Ovary (tissue), 9 donors: ENCODE measurements around the gene IKZF1. TPM values are rescaled to one million over a fixed set of nuclear protein-coding genes. Genes with fewer than 3 reads are reported as not detected.

Source experiments
- DNase-seq, 5 donors: peaks; one replicate each; pipeline ENCODE4 v3.0.0-alpha.2; 2019 to 2020
- H3K27ac ChIP-seq, 2 donors: fragments of 200-600 bp; one replicate each; pipeline versions ENCODE4 v1.5.1 to v1.8.0; 2019 to 2022
- H3K27me3 ChIP-seq: fragments of 200-600 bp; one replicate; pipeline ENCODE4 v1.8.0; 2022
- H3K36me3 ChIP-seq: fragments of 200-600 bp; sonication (generic); one replicate; pipeline ENCODE4 v1.5.1; 2019
- H3K4me1 ChIP-seq: one replicate; pipeline ENCODE4 v1.8.1; 2013; ENCODE audit warnings: mild to moderate bottlenecking, moderate library complexity; ENCODE audit not compliant: insufficient read depth
- H3K4me3 ChIP-seq: fragments of 200-600 bp; sonication (generic); one replicate; pipeline ENCODE4 v1.5.1; 2017
- H3K9me3 ChIP-seq, 2 donors: fragments of 200-600 bp in 1 of 2; sonication (generic) in 1 of 2; one replicate each; pipeline versions ENCODE4 v1.5.1 to v1.8.1; 2013 to 2019; ENCODE audit warnings: mild to moderate bottlenecking in 1 of 2, moderate library complexity in 1 of 2
- EP300 ChIP-seq: sonication (generic); formaldehyde crosslinking; IDR thresholded peaks from one replicate; pipeline ENCODE4 v1.6.1; 2017; ENCODE audit warnings: antibody characterized with exemption
- POLR2A ChIP-seq: fragments of 450-650 bp; IDR thresholded peaks from one replicate; pipeline ENCODE4 v1.6.1; 2017; ENCODE audit warnings: antibody characterized with exemption, mild to moderate bottlenecking, moderate library complexity
- WGBS, 3 donors: extraction: QIAGEN DNeasy Blood & Tissue Kit in 1 of 3; methylation state at CpG; one replicate each; pipeline versions ENCODE4 v1.1.5 to v1.1.7; 2013 to 2017; 5-methylcytosine and 5-hydroxymethylcytosine counted together
- intact Hi-C, 4 donors: fragments of 100-400 bp; cut with DNase I; formaldehyde crosslinking; loops; one replicate each; pipeline versions ENCODE4 v1.11.0 to v1.15.1; 2022 to 2023
- polyA plus RNA-seq, 2 donors: library from polyadenylated mRNA; stranded (reverse); fragments of 200-250 nt in 1 of 2; fragments of 350-450 nt in 1 of 2; fragmentation: Illumina TruSeq in 1 of 2; extraction: RNeasy Lipid Tissue Mini Kit (QIAGEN cat#74804) in 1 of 2; gene quantifications; one replicate each; pipeline ENCODE4 v1.2.3, GENCODE V29; 2013 to 2014
- total RNA-seq, 7 donors: library from RNA; depleted of rRNA in 2 of 7; stranded (reverse); fragments of >200 nt in 2 of 7; fragmentation: NEBNext Ultra II Directional in 3 of 7; extraction: Animal tissue kit (Norgen Biotek cat#: 25700) in 3 of 7; gene quantifications; one replicate each; pipeline versions ENCODE4 v1.1.0 to v1.2.4, GENCODE V29; 2016 to 2023
- TF ChIP-seq, protein P1 (sequence below), 3 donors: fragments of 450-650 bp in 2 of 3; fragments of 200-600 bp in 1 of 3; IDR thresholded peaks; one replicate each; pipeline versions ENCODE4 v1.5.1 to v1.8.0; 2016 to 2022; ENCODE audit warnings: antibody characterized with exemption in 3 of 3, mild to moderate bottlenecking in 1 of 3
- donor health status: DM: no; HTN: no; CAD: no; lungs with moderate emphysema.
- donor health status: DM: no; HTN: no; CAD: no.
- donor health status: Bipolar disorder and iron deficiency.
- donor health status: DM: yes; HTN: yes; CAD: no.
- donor health status: DM: no; HTN: no; CAD: no.
- donor health status: DM: yes; HTN: yes; CAD: no.

IKZF1 gene
- total and polyA plus RNA-seq, 9 donors: 0.59 to 7.5 (median 3.3) TPM

DNA sequence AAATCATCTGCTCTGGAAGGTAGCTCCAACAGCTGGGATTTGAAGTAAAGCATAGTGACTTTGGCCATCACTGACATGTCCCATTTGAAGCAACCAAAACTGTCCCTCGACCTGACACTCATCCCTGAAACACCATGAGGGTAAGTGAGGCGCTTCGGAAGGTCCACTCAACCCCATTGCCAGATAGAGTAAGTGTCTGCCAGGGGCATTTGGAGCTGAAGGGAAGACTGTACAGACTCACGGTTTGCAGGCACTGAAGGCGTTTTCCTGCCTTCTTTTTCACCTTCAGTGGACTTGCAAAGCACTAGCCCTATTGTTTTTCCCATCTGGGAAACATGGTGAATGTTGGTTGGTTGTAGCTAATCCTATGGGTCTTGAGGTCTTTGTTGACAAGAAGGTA lies 57.6 kb downstream of the IKZF1 start:
- H3K27me3 ChIP-seq: no peaks in the 10 kb centered on the region
- no peaks in the 10 kb centered on the region for H3K4me1 ChIP-seq
- no peak overlapping the region for H3K27ac ChIP-seq
- H3K9me3 ChIP-seq: no peaks in the 10 kb centered on the region
- intact Hi-C loops: no loop called here
- H3K36me3 ChIP-seq: no peaks in the 10 kb centered on the region
- TF ChIP-seq EP300 (no peak), POLR2A (no peak)
- TF ChIP-seq, protein P1, sequence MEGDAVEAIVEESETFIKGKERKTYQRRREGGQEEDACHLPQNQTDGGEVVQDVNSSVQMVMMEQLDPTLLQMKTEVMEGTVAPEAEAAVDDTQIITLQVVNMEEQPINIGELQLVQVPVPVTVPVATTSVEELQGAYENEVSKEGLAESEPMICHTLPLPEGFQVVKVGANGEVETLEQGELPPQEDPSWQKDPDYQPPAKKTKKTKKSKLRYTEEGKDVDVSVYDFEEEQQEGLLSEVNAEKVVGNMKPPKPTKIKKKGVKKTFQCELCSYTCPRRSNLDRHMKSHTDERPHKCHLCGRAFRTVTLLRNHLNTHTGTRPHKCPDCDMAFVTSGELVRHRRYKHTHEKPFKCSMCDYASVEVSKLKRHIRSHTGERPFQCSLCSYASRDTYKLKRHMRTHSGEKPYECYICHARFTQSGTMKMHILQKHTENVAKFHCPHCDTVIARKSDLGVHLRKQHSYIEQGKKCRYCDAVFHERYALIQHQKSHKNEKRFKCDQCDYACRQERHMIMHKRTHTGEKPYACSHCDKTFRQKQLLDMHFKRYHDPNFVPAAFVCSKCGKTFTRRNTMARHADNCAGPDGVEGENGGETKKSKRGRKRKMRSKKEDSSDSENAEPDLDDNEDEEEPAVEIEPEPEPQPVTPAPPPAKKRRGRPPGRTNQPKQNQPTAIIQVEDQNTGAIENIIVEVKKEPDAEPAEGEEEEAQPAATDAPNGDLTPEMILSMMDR (IDR thresholded peaks at IDR 0.05): no peak
- DNase-seq: no peak
- H3K4me3 ChIP-seq: no peak overlapping the region
- 75 to 82% (median 79%) methylated on average over 5 of the region's 5 CpGs for WGBS, 3 donors

DNA sequence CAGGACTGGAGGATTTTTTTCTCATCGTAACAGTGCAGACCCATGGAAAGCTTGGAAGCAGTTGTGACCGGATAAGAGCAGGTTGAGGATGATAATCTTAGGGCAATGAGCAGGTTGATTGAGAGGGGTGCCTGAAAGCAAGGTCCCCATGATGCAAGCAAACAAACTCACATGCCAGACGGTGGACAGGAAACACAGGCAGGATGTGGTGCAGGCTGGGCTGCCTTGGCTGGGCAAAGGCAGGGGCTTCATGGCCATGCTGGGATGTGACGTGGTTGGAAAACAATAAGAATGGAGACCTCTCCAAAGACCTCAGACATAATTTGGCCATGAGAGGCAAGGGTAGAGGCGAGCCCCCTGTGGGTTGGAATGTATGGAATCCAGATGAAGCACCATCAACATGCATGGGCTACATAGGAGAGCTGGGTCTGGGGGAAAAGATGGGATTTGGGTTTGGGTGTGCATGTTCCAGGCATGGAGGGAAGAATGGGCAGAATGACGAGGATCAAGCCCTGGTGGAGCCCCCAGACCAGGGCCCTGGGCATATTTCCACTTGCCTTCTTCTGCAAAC lies 58.3 kb downstream of the IKZF1 start:
- Histone ChIP-seq H3K27me3 (no peaks in the 10 kb centered on the region), H3K27ac (no peak overlapping the region), H3K4me3 (no peak overlapping the region), H3K4me1 (no peaks in the 10 kb centered on the region), H3K9me3 (no peaks in the 10 kb centered on the region), H3K36me3 (no peaks in the 10 kb centered on the region)
- DNase-seq: no peak
- WGBS, 3 donors: 72 to 79% (median 73%) methylated on average over 6 of the region's 6 CpGs
- TF ChIP-seq EP300 (no peak), POLR2A (no peak)
- TF ChIP-seq, protein P1 (IDR thresholded peaks at IDR 0.05): no peak
- intact Hi-C loops: no loop called here

DNA sequence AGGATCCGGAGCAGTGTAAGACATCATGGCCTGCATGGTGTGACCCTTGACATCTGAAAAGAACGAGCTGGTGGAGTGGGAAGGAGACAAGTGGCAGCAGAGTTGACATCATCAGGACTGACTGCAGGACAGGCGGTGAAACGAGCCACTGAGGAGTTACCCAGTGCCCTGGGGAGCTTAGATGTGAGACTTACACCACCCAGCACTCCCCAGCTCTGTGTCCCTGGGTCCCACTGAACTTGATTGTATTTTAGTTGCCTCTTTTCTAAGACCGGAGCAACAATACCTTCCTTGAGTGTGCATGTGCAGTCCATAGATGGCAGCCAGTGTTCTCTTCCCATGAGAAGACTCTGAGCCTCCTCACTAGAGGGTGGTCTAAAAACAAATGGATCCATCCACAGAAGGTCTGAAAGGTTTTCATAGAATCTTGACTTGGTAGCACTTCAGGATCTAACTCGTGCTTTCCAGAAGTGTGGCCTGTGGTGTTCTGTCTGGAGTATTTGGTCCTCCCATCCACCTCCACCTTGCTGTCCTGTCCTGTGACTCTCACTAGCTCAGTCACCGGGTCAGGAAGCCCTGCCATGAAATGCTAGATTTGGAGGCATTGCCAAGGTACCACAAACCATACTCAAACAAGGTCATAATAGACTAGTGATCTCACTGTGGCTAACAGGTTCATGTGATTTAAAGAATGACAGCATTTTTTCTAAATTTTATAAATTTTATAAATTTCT lies 59.0 kb downstream of the IKZF1 start:
- Histone ChIP-seq H3K27ac (no peak overlapping the region), H3K4me1 (no peaks in the 10 kb centered on the region), H3K4me3 (no peak overlapping the region), H3K27me3 (no peaks in the 10 kb centered on the region), H3K9me3 (no peaks in the 10 kb centered on the region), H3K36me3 (no peaks in the 10 kb centered on the region)
- intact Hi-C loops: no loop called here
- no peak for TF ChIP-seq EP300
- TF ChIP-seq, protein P1 (IDR thresholded peaks at IDR 0.05): no peak
- TF ChIP-seq POLR2A: no peak
- 79 to 81% (median 79%) methylated on average over 7 of the region's 7 CpGs for WGBS, 3 donors
- DNase-seq: no peak

DNA sequence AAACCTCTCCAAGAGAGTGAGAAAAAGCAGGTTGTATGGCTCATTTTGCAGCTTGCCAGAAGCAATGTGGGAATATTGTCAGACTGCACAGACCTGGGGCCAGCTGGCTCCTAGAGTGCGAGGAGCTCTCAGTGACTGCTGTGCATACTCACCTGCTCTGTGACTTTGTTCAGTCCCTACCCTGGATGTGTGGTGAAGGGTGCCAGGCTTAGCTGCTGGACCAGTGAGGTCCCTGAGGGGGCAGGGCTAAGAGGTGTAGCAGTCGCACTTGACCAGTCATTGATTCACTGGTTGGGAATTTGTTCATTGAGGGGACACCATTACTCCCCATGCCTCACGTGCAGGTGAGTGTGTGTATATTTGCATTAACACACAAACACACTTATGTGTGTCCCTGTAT lies 60.1 kb downstream of the IKZF1 start:
- TF ChIP-seq, protein P1 (IDR thresholded peaks at IDR 0.05): no peak
- TF ChIP-seq EP300 (no peak), POLR2A (no peak)
- Histone ChIP-seq H3K4me3 (no peak overlapping the region), H3K4me1 (no peaks in the 10 kb centered on the region), H3K27me3 (no peaks in the 10 kb centered on the region), H3K36me3 (no peaks in the 10 kb centered on the region), H3K27ac (no peak overlapping the region), H3K9me3 (no peaks in the 10 kb centered on the region)
- intact Hi-C loops: no loop called here
- no peak for DNase-seq
- WGBS, 3 donors: 76 to 90% (median 78%) methylated on average over 3 of the region's 3 CpGs
